ENCODE data around the gene TSACC.

DNA sequence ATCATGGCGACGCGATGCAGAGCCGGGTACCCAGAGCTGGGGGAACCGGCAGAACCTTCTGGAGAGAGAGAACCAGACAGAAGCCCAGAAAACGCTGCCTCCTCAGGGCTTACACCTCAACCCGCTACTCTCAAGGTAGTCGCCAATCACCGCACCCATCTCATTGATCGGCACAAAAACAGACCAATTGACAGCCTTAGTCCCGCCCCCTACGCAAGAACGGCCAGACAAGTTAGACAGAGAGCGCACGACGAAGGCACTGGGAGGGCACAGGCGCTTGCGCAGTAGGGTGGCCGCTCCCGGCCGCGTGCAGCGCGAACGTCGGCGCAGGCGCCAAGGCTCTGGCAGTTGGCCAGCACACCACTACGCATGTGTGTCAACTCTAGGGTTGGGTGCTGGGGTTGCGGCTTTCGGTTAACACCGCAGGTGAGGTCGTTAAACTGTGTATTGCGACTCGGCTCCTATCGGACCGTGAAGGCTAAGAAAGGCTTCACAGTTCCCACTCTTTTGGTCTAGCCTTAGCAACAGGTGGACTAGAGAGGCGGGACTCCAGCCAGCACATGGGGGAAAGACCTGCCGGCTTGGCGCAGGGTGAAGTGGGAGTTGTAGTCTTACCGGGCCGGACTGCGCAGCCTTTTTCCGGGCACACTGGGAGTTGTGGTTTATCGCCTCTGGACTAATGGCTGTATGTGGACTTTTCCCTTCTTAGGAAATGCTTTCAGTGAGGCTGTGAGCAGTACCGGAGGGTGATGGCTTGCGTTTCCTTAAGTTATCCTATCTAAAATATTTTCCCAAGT, at the start of gene TSACC, which contains the start of gene CCT3:
- no peak for TF ChIP-seq CTCF (IDR thresholded peaks at IDR 0.05; ENCODE audit: low read depth, low read length, poor library complexity, severe bottlenecking)
- no peak for TF ChIP-seq EZH2phosphoT487 (IDR thresholded peaks at IDR 0.05; ENCODE audit: borderline replicate concordance, low read length)
